Right kidney (tissue), 9 donors: ENCODE data around the gene INIP.
A peak's percentile ranks its signal among the peaks of the same experiment; 100 is the strongest.

Source experiments
- DNase-seq: peaks from one replicate; pipeline ENCODE4 v3.0.0-alpha.2; 2016
- long read RNA-seq, 8 donors: transcript quantifications; one replicate each; lab custom pipeline, GENCODE V29; 2026

INIP gene, protein sequence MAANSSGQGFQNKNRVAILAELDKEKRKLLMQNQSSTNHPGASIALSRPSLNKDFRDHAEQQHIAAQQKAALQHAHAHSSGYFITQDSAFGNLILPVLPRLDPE
- long read RNA-seq, donor 1, full-length matches to known transcripts: 18 of 18 reads
- long read RNA-seq, donor 1, partial matches to known transcripts: 0 of 18 reads
- long read RNA-seq, donor 1, other reads (novel, unspliced or antisense): 0 of 18 reads
- long read RNA-seq, donor 2, full-length matches to known transcripts: 17 of 17 reads
- long read RNA-seq, donor 2, partial matches to known transcripts: 0 of 17 reads
- long read RNA-seq, donor 2, other reads (novel, unspliced or antisense): 0 of 17 reads
- long read RNA-seq, donor 3, full-length matches to known transcripts: 3 of 12 reads
- long read RNA-seq, donor 3, partial matches to known transcripts: 9 of 12 reads
- long read RNA-seq, donor 3, other reads (novel, unspliced or antisense): 0 of 12 reads
- long read RNA-seq, donor 4, full-length matches to known transcripts: 10 of 10 reads
- long read RNA-seq, donor 4, partial matches to known transcripts: 0 of 10 reads
- long read RNA-seq, donor 4, other reads (novel, unspliced or antisense): 0 of 10 reads
- long read RNA-seq, donor 5, full-length matches to known transcripts: 12 of 12 reads
- long read RNA-seq, donor 5, partial matches to known transcripts: 0 of 12 reads
- long read RNA-seq, donor 5, other reads (novel, unspliced or antisense): 0 of 12 reads
- long read RNA-seq, donor 6, full-length matches to known transcripts: 8 of 8 reads
- long read RNA-seq, donor 6, partial matches to known transcripts: 0 of 8 reads
- long read RNA-seq, donor 6, other reads (novel, unspliced or antisense): 0 of 8 reads
- long read RNA-seq, donor 7, full-length matches to known transcripts: 14 of 14 reads
- long read RNA-seq, donor 7, partial matches to known transcripts: 0 of 14 reads
- long read RNA-seq, donor 7, other reads (novel, unspliced or antisense): 0 of 14 reads
- long read RNA-seq, donor 8, full-length matches to known transcripts: 6 of 6 reads
- long read RNA-seq, donor 8, partial matches to known transcripts: 0 of 6 reads
- long read RNA-seq, donor 8, other reads (novel, unspliced or antisense): 0 of 6 reads

DNA sequence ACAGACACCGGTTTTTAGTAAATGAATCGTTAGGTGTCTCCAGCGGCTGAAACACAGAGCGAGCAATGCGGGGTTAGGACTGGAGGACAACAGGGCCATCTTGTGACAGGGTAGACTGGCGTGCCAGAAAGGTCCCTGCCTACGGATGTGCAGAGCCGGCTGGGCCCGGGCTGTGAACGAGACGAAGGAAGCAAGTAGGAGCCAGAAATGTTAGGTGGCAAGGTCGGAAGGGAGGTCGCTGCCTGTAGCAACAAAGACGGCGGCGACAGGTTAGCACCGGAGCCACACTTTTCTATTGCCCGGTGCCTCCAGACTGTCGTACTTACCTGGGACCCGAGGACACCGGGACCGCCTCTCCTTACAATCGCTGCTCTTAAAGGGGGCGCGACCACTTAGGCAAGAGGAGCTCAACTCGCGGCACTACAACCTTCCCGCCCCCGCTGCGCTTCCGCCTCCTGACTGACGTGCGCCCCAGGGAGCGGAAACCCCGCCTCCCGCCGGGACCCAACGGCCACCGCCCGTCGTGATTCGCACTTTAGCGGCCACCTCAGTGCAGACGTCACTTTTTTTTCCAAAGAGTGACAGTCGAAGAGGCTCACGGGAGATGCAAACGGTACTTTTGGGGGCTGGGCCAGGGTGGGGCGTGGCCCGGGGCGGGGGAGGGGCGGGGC lies at the start of gene INIP:
TSS of gene INIP (minus strand) at position 457 of the 671 bp plus-strand sequence. CDS start 1,632 bp downstream, outside the sequence.
- DNase-seq: peak; percentile 89

DNA sequence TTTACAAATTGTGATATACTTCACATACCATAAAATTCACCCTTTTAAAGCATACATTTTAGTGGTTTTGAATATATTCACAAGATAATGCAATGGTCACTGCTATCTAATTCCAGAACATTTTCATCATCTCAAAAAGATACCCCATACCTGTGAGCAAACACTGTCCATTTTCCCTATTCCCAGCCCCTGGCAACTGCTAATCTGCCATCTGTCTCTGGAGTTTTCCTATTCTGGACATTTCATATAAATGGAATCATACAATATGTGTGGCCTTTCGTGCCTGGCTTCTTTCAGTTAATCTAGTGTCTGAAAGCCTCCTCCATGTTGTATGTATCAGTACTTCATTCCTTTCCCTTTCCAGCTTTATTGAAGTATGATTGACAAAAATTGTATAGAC lies 47.4 kb upstream of the INIP start:
- no peak for DNase-seq

DNA sequence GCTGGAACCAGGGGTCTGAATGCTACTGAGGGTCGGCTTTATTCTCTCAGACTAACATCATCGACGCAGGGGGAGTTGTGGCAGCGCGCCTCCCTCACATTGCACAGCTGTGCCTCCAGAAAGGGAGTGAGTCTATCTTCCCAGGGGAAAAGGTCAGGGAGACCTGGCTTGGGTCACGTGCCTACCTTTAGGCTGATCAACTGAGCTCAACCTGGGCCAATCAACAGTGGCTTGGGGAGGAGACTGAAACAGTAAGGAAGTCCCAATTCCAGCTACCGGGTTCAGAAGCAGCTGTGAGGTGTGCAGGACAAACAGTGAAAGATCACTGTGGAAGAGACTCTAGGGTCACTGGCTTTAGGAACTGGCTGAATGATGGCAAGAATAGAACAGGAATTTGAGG lies 46.9 kb upstream of the INIP start:
- no peak for DNase-seq

DNA sequence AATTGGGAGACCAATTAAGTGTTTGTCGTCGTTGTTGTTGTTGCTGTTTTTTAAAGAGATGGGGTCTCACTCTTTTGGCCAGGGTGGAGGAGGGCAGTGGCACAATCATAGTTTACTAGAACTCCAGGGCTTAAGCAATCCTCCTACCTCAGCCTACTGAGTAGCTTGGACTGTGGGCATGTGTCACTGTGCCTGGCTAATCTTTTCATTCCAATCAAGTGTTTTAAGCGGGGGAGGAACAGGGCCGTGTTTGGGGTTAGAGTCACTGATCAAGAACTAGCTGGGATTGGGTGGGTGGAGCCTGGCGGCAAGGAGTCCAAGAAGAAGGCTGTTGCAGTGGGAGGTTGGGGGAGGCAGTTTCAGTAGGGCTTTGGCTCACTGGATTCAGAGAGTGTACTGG lies 46.4 kb upstream of the INIP start:
- no peak for DNase-seq

DNA sequence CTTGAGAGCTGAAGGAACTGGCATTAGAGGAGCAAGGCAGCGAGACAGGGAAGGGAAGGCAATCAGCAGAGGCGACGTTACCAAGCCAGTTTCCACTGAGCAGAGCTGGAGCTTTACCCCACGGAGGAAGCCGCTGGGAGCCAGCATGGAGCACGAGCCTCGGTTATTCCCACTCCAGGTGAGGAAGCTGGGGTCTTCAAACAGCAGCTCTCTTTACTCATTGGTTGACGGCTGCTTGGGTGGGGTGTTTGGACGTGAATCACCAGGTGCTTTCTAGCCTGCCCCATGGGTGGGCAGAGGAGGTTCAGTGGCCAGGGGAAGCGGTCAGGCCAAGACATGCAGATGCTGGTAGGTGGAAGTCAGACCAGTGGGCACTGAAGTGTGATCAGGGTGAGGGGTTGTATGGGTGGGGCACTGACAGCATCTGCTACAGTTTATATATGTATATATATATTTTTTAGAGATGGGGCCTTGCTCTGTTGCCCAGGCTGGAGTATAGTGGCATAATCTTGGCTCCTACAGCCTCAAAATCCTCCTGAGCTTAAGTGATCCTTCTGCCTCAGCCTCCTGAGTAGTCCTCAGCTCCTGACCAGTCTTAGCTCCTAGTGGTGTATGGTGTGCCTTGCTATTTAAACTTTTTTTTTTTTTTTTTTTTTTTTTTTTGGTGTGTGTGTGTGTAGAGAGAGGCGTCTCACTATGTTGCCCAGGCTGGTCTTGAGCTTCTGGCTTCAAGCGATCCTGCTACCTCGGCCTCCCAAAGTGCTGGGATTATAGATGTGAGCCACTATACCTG lies 45.0 kb upstream of the INIP start:
- no peak for DNase-seq

DNA sequence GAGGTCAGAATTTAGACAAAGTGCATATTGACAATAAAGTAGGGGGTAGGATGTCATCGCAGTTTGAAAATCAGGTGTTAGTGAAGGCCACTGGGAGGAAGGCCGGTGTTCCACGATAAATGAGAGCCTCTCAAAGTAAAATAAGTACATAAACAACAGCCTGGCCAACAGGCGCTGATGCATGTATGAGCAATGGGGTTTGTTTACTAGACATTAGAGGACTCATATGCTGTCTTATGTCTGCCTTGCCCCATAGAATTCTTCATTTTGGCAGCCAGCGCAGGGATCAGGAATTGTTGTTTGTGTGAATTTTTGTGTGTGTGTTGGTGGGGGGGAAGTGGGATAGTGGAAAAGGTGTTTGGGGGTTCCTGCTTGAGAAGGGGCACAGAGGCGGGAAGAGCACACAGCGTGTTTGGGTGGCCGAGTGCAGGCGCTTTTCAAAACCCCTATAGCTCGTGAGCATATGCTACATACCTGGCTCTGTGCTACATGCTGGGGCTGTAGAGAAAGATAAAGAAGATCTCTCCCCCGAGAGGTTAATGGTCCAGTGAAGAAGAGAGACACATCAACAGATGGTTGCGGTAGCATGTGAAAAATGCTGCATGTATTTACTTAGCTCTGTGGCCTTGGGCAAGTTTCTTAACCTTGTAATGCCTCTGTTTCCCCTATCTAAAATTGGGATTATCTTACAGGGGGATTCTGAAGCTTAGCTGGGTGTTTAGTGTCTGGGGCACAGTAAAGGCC lies 44.2 kb upstream of the INIP start:
- peak; percentile 17 for DNase-seq

DNA sequence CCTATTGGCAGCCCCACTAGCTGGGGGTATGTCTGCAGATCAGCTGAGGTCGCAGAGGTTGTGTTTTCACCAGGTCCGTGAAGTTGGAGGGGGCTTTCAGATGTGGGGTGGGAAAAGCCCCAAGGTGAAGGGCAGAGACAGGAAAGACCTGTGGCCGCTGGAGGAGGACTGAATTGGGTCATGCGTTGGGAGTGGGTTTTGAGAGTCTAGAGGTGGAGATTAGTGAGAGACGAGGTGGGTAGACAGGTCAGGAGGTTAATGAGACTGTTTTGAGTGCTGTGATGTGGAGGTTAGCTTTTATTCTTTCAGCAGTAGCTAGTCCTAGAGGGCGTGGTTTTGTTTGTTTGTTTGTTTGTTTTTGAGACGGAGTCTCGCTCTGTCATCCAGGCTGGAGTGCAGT lies 42.9 kb upstream of the INIP start:
- no peak for DNase-seq

DNA sequence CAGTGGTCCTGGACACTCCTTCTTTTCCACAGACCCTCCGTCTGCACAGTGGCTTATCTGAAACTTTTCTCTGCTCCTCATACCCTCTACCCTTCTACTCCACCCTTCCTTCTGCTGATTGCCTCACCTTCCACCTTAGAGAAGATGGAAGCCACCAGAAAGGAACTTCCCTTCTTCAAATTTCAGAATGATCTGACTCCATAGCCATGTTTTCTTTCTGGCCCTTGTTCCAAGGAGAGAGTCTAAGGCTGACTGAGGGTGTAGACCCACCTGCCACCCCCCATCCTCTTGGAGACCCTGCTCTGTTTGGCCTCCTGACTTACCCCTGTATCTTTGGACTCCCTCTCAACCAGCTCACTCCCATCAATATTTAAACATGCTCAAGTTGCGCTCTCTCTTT lies 40.0 kb upstream of the INIP start:
- no peak for DNase-seq

DNA sequence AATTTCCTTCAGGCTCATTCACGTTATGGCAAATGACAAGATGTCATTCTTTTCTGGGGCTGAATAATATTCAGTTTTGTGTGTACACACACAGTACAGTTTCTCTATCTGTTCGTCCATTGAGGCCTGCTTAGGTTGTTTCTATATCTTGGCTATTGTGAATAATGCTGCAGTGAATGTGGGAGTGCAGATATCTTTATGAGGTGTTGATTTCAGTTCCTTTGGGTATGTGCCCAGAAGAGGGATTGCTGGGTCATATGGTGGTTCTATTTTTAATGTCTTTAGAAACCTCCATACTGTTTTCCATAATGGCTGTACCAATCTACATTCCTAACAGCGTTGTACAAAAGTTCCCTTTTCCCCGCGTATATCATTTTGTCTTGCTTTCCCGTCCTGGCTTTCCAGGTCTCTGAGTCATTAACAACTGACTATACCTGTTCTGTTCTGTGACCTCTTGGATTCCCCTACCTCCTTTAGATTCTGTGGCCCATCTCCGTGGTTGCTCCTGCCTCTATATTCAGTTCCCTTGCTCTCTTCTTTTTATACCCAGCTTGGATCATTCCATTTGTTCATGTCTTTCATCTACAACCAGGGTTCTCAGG lies 39.5 kb upstream of the INIP start:
- DNase-seq: no peak

DNA sequence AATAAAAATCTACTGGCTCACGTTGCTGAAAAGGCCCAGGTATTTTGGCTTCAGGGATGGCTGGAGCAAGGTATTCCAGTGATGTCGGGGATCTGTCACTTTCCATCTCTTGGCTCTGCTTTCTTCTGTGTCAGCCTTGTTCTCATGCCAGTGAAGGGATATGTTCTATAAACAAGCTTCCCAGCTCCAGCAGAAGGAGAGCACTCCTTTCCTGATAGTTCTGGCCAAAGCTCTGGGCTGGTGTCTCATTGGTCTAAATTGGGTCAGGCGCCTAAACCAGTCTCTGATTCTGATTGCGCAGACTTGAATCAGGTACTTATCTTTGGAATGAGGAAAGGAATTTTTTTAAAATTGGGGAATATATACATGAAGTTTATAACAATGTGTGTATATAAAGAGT lies 37.8 kb upstream of the INIP start:
- DNase-seq: no peak

DNA sequence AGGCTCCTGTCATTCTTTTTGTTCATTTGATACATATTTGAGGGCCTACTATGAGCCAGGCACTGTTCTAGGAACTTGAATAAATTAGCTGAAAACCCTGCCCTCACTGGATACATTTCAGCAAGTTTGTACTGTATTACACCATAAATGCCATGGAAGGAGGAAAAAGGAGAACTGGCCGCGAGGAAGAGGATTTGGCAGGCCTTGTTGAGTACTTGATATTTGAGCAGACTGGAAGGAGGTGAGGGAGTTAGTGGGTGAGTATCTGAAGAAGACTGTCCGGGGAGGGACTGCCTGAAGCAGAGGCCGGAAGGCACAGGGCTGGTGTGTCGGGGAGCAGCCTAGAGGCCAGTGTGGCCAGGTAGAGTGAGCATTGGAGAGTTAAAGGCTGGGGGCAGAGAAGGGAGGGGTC lies 37.1 kb upstream of the INIP start:
- DNase-seq: no peak

DNA sequence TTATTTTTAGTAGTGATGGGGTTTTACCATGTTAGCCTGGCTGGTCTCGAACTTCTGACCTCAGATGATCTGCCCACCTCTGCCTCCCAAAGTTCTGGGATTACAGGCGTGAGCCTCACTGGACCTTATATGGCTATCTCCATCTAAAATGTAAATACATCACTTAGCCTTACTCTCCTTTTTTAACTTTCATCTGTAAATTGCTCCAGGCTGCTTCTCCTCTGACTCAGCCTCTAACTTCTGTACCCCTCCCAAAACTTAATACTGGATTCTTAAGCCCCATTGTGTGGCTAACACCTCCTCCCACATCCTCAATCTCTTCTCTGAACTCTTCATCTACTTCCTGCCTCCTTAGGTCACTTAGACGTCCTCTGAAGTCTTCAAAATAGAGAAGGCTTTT lies 36.7 kb upstream of the INIP start:
- DNase-seq: no peak

DNA sequence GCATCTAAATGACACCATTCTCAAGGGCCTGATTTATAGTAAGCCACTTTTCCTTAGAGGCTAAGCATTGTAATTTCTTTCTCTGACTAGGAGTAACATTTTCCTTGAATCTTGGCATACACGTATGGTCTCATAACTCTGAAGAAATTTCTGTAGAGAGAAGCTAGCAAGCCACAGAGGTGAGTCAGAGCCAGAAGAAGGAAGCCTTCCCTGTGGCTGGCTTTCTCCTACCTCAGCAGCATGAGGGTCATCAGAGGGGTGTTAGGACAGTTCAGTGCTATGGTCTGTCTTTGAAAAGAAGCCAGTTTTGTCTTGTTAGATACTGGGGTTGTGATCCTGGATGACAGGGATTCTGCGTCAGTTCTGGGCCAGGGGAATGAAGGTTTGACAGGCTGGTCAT lies 35.8 kb upstream of the INIP start:
- DNase-seq: no peak

DNA sequence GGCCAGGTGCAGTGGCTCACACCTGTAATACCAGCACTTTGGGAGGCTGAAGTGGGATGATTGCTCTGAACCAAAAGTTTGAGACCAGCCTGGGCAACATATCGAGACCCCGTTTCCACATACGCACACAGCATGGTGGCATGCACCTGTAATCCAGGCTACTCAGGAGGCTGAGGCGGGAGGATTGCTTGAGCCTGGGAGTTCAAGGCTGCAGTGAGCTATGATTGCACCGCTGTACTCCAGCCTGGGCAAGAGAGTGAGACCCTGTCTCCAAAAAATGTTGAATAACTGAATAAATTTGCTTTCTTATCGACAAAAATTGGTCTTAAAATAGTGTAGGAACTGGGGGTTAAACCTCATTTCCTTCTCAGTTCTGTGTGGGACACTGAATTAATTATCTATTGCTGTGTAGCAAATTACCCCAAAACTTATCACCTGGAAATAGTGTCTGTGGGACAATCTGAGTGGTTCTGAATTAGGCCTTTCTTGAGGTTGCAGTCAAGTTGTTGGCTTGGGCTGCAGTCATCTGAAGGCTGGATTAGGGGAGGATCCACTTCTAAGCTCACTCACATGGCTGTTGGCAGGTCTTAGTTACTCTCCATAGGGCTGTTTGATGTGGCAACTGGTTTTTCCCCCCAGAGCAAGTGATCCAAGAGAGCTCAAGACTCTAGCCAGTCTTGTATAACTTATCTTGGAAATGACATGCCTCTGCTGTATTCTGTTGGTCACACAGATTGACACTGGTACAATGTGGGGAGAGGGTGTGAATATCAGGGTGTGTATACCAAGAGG lies 34.6 kb upstream of the INIP start:
- no peak for DNase-seq

DNA sequence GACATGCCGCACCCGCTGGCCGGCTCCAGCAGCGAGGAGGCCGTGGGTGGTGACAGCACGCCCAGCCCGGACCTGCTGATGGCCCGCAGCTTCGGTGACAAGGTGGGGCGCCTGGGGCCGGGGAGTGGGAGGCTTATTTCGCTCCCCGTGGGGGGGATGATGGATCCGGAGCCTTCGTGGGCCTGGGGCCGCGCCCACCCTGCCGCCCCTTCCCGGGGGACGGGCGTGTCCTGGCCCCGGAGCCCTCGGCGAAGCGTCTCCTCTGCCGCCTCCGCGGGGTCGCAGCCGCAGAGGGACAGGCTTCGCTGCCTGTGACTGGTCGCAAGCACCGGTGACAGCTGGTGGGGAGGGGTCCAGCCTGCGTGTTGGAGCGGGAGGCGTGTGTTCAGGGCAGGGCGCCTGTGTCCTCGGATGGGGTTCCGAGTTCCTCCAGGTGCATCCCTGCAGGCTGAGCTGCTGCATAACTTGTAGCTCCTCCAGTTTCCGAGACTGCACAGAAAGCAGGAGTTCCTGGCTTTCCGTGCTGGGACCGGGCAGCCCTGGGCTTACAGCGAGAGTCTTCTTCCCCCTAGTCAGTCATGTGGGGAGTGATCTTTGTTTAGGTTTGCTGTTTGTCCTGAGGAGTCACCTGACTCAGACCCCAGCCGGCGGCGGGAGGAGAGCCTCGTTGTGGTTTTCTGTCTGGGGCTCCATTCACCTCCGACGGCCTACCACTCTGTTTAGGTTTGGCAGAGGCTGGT lies 33.3 kb upstream of the INIP start:
- peak; percentile 81 for DNase-seq

DNA sequence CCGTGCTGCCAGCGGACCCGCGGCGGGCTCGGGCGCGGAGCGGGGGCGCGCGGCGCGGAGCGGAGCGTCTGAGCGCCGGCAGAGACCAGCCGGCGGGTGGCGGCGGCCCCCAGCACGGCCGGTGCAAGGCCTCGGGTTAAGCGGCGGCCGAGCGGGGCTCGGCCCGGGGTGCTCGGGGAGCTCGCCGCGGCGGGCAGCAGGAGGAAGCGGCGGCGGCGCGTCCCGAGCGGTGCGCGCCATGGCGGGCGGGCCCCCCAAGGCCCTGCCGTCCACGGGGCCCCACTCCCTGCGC lies 32.8 kb upstream of the INIP start:
- no peak for DNase-seq

DNA sequence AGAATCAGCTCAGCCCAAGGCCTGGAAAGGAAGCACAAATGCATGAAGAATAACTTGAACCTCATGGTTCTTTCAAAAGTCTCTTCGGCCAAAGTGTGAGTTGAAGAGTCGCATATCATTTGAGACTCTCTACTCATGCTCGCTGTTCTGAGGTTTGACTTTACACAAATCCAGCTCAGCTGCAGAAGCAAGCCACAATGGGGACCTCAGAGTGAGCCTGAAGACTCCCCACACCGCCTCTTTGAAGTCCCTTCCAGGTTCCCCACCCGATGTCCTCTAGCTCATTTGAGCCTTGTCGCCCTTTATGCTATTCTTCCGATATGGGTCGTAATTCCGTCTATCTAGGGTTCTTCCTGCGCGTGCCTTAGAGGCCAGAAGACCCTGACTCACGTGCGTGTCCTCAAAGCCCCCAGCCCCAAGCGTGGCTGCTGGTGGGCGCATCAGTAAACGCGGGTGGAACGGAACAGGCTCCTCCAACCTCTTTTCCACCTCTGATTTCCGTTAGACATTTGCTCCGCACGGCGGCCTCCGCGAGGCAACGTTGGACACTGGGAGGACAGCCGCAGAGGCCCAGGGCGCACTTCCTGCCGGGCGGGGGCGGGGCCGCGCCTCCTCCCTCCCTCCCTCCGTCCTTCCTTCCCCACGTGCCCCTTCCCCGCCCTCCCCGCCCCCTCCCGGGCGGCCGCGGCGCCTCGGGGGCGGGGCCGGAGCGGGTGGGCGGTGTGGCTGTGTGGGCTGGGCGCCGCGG lies 32.3 kb upstream of the INIP start, which contains the start of gene SNX30:
TSS of gene SNX30 (plus strand) at position 745 of the 748 bp plus-strand sequence. CDS start 242 bp downstream, outside the sequence.
- peak; percentile 84 for DNase-seq

DNA sequence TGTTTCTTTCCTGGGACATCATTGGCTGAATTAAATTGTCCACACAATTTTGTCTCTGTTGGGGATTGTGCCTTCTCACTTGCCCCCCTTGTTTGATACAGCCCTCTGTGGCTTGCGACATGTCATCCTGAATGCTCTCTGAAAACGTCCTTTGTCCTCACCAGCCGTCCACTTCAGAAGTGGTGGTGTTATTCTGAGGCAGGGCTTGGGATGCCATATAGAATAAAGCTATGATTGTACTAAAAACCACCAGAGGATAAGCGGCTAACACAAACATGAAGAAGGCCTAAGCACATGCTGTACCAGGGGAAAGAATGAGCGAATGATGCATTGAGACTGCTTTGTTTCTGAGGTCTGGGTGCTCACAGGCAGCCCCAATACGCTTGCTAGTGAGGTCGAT lies 29.2 kb upstream of the INIP start:
- no peak for DNase-seq
